Activated CD4-positive, CD25-positive, alpha-beta regulatory T cell treated with anti-CD3 and anti-CD28 coated beads, Interleukin-2, amount 50 U/mL, for 16 hours (primary cell): ENCODE data around the gene IQCC.
A peak's percentile ranks its signal among the peaks of the same experiment; 100 is the strongest.

Experiments used
- DNase-seq: peaks from one replicate; pipeline ENCODE4 v3.0.0-alpha.2; 2020; ENCODE audit warnings: low read depth, low spot score

The IQCC gene

GRCh38 chr1:32223683-32224082 lies 18.2 kb downstream of the IQCC start:
- DNase-seq: no peak

- DNase-seq: no peak
These were observed 18.8 kb downstream of the IQCC start for GRCh38 chr1:32224285-32224684.

GRCh38 chr1:32228771-32229170 lies 23.3 kb downstream of the IQCC start:
- DNase-seq: no peak

GRCh38 chr1:32231843-32232432 lies 26.5 kb downstream of the IQCC start:
- DNase-seq: no peak

- DNase-seq: no peak
These were observed 27.3 kb downstream of the IQCC start for GRCh38 chr1:32232558-32233304.

- DNase-seq: no peak
These were observed 29.3 kb downstream of the IQCC start for GRCh38 chr1:32234792-32235191.

- no peak for DNase-seq
These were observed 33.9 kb downstream of the IQCC start for GRCh38 chr1:32239337-32239736.

- DNase-seq: no peak
These were observed 34.3 kb downstream of the IQCC start for GRCh38 chr1:32239790-32240139.

- peak; percentile 7 for DNase-seq
These were observed 34.9 kb downstream of the IQCC start for GRCh38 chr1:32240140-32240951.

GRCh38 chr1:32241001-32241763 lies 35.7 kb downstream of the IQCC start:
- no peak for DNase-seq

GRCh38 chr1:32242341-32242851 lies 36.9 kb downstream of the IQCC start:
- no peak for DNase-seq

GRCh38 chr1:32246888-32247273 lies 41.4 kb downstream of the IQCC start, which contains the start of gene FAM167B:
Gene FAM167B, plus strand, starts transcription at chr1:32247222. Its CDS starts 200 bp downstream, at chr1:32247422.
- no peak for DNase-seq

GRCh38 chr1:32247452-32247851 lies 42.0 kb downstream of the IQCC start:
- DNase-seq: no peak

- peak; percentile 54 for DNase-seq
These were observed 42.8 kb downstream of the IQCC start for GRCh38 chr1:32247983-32248889.

GRCh38 chr1:32249831-32250525 lies 44.5 kb downstream of the IQCC start:
- DNase-seq: peak; percentile 66

- no peak for DNase-seq
These were observed 45.6 kb downstream of the IQCC start, which contains the start of gene LCK for GRCh38 chr1:32250893-32251716. Gene LCK, plus strand, starts transcription at chr1:32251265. Its CDS starts 23,065 bp downstream, at chr1:32274330.

- no peak for DNase-seq
These were observed 49.9 kb downstream of the IQCC start for GRCh38 chr1:32255072-32256071.
